SU-DHL-6 (cell line): ENCODE data around the gene BRCA1.

Source experiments
- H2AFZ ChIP-seq: fragments of 200-600 bp; sonication (generic); 2 replicates; pipeline ENCODE4 v1.6.1; 2014; ENCODE audit warnings: low read depth, mild to moderate bottlenecking, moderate library complexity, mixed read lengths, antibody characterized with exemption, low read length; ENCODE audit not compliant: severe bottlenecking
- H3F3A ChIP-seq: fragments of 200-600 bp; shearing (Covaris generic); 2 replicates; pipeline ENCODE4 v1.6.0; 2016; ENCODE audit warnings: antibody characterized with exemption, mild to moderate bottlenecking; ENCODE audit not compliant: insufficient read depth
- H3K27ac ChIP-seq: fragments of 200-600 bp; sonication (generic); 2 replicates; pipeline ENCODE4 v1.5.1; 2016; ENCODE audit warnings: low read depth, mild to moderate bottlenecking, low read length, moderate library complexity, mixed read lengths
- H3K27me3 ChIP-seq: fragments of 200-600 bp; sonication (generic), shearing (Covaris generic); 2 replicates; pipeline ENCODE4 v1.6.0; 2014; ENCODE audit warnings: mild to moderate bottlenecking, low read length
- H3K36me3 ChIP-seq: fragments of 200-600 bp; sonication (generic); 2 replicates; pipeline ENCODE4 v1.6.1; 2014; ENCODE audit warnings: mild to moderate bottlenecking, low read length, mixed read lengths
- H3K4me2 ChIP-seq: fragments of 300-600, 200-600 bp; shearing (Covaris generic), sonication (generic); 2 replicates; pipeline ENCODE4 v1.6.0; 2014; ENCODE audit warnings: low read length, low read depth, mild to moderate bottlenecking; ENCODE audit not compliant: poor library complexity, severe bottlenecking
- H3K4me3 ChIP-seq: fragments of 200-600 bp; sonication (generic); 2 replicates; pipeline ENCODE4 v1.5.1; 2014; ENCODE audit warnings: antibody characterized with exemption, low read length, mild to moderate bottlenecking, mixed read lengths; ENCODE audit not compliant: insufficient read depth, poor library complexity, severe bottlenecking
- H3K79me2 ChIP-seq: fragments of 200-600 bp; sonication (generic); 2 replicates; pipeline ENCODE4 v1.6.1; 2014; ENCODE audit warnings: mild to moderate bottlenecking, low read length, moderate library complexity; ENCODE audit not compliant: insufficient read depth
- H3K9ac ChIP-seq: fragments of 200-600 bp; sonication (generic); 2 replicates; pipeline ENCODE4 v1.7.0; 2014; ENCODE audit warnings: mild to moderate bottlenecking, low read length
- H3K9me2 ChIP-seq: fragments of 200-600 bp; sonication (generic); replicated peaks from 2 replicates; pipeline ENCODE4 v1.6.1; 2014; ENCODE audit warnings: low read length; ENCODE audit not compliant: insufficient read depth
- H3K9me3 ChIP-seq: fragments of 200-600 bp; sonication (generic); 2 replicates; pipeline ENCODE4 v1.6.1; 2014; ENCODE audit warnings: low read length, mixed read lengths; ENCODE audit not compliant: insufficient read depth
- H4K20me1 ChIP-seq: fragments of 200-600 bp; sonication (generic); 2 replicates; pipeline ENCODE4 v1.6.1; 2014; ENCODE audit warnings: low read depth, mild to moderate bottlenecking, antibody characterized with exemption, low read length, moderate library complexity, mixed read lengths
- EZH2phosphoT487 ChIP-seq: fragments of 200-600 bp; sonication (generic), shearing (Covaris generic); conservative IDR thresholded peaks from 2 replicates; pipeline ENCODE4 v1.6.1; 2018; ENCODE audit warnings: mild to moderate bottlenecking, antibody characterized with exemption, low read length, moderate library complexity, mixed read lengths
- TF ChIP-seq, protein P1 (sequence below): fragments of 200-600 bp; sonication (generic); IDR thresholded peaks from one replicate; pipeline ENCODE4 v1.5.1; 2017; ENCODE audit warnings: antibody characterized with exemption, mild to moderate bottlenecking, low read length, moderate library complexity; ENCODE audit not compliant: insufficient read depth, poor library complexity, severe bottlenecking

Gene BRCA1

DNA sequence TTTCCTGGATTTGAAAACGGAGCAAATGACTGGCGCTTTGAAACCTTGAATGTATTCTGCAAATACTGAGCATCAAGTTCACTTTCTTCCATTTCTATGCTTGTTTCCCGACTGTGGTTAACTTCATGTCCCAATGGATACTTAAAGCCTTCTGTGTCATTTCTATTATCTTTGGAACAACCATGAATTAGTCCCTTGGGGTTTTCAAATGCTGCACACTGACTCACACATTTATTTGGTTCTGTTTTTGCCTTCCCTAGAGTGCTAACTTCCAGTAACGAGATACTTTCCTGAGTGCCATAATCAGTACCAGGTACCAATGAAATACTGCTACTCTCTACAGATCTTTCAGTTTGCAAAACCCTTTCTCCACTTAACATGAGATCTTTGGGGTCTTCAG is 32.3 kb downstream of the BRCA1 start:
- Histone ChIP-seq H2AFZ (no peak overlapping the region), H3K36me3 (peaks cover 48% of the 10 kb centered on the region), H3K9ac (no peak overlapping the region), H3K27me3 (no peaks in the 10 kb centered on the region), H3F3A (no peaks in the 10 kb centered on the region), H3K9me2 (no peaks in the 10 kb centered on the region), H3K4me3 (no peak overlapping the region), H4K20me1 (no peaks in the 10 kb centered on the region), H3K4me2 (no peak overlapping the region), H3K9me3 (no peaks in the 10 kb centered on the region), H3K79me2 (no peaks in the 10 kb centered on the region), H3K27ac (no peak overlapping the region)
- no peak for TF ChIP-seq EZH2phosphoT487
- TF ChIP-seq, protein P1, sequence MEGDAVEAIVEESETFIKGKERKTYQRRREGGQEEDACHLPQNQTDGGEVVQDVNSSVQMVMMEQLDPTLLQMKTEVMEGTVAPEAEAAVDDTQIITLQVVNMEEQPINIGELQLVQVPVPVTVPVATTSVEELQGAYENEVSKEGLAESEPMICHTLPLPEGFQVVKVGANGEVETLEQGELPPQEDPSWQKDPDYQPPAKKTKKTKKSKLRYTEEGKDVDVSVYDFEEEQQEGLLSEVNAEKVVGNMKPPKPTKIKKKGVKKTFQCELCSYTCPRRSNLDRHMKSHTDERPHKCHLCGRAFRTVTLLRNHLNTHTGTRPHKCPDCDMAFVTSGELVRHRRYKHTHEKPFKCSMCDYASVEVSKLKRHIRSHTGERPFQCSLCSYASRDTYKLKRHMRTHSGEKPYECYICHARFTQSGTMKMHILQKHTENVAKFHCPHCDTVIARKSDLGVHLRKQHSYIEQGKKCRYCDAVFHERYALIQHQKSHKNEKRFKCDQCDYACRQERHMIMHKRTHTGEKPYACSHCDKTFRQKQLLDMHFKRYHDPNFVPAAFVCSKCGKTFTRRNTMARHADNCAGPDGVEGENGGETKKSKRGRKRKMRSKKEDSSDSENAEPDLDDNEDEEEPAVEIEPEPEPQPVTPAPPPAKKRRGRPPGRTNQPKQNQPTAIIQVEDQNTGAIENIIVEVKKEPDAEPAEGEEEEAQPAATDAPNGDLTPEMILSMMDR, result no peak

DNA sequence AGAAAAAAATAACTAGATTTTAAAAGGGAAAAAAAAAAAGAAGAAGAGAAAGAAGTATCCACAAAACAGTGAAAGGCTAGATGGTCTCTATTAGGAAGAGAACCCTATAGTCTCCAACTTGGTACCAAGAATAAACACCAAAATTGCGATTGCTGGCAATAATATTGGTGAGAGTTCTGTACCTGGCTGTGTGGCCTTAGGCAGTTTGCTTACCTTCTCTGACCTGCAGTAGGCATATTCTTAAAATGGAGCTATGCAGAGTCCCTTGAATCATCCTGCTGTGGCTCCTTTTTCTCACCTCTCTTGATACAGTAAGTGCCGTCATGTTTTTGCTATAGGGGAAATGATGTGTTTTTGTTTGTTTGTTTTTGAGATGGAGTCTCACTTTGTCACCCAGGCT is 35.1 kb downstream of the BRCA1 start:
- Histone ChIP-seq H3F3A (no peaks in the 10 kb centered on the region), H3K27me3 (no peaks in the 10 kb centered on the region), H3K27ac (no peak overlapping the region), H3K79me2 (no peaks in the 10 kb centered on the region), H2AFZ (no peak overlapping the region), H4K20me1 (no peaks in the 10 kb centered on the region), H3K9me2 (no peaks in the 10 kb centered on the region), H3K9ac (no peak overlapping the region), H3K4me3 (no peak overlapping the region), H3K36me3 (peaks cover 36% of the 10 kb centered on the region), H3K4me2 (no peak overlapping the region), H3K9me3 (no peaks in the 10 kb centered on the region)
- TF ChIP-seq EZH2phosphoT487, result no peak
- TF ChIP-seq, protein P1, result no peak

DNA sequence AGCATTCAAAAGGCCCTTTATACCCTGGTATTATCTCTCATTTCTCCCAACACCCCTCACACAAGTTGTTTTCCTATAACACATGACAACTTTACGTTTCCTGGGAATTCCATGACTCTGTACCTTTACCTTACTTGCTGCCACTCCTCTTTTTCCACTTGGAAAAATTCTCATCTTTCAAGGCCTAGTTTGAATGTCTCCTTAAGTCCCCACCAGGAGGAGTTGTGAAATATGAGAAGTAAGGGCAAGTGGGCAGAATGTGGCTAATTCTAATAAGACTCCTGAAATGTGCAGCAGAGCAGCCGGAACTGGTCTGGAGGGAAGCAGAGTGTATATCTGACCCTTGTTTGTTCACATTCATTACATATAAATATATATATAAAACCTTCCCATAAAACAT is 39.7 kb downstream of the BRCA1 start:
- Histone ChIP-seq H3K79me2 (no peaks in the 10 kb centered on the region), H2AFZ (no peak overlapping the region), H3K27ac (no peak overlapping the region), H3K27me3 (no peaks in the 10 kb centered on the region), H3K9me3 (no peaks in the 10 kb centered on the region), H3K9me2 (no peaks in the 10 kb centered on the region), H3F3A (no peaks in the 10 kb centered on the region), H3K4me3 (no peak overlapping the region), H3K36me3 (peaks cover 21% of the 10 kb centered on the region; the same call in 1 of the 2 replicates), H3K9ac (no peak overlapping the region), H3K4me2 (no peak overlapping the region), H4K20me1 (no peaks in the 10 kb centered on the region)
- TF ChIP-seq EZH2phosphoT487, result no peak
- TF ChIP-seq, protein P1, result no peak
